Naive thymus-derived CD4-positive, alpha-beta T cell (primary cell): ENCODE measurements around the gene NPFFR1. TPM values are rescaled to one million over a fixed set of nuclear protein-coding genes. Genes with fewer than 3 reads are reported as not detected.
A peak's percentile ranks its signal among the peaks of the same experiment; 100 is the strongest.
"Not testable (repeated sequence)": the region's sequence is repeated elsewhere in the genome, so short reads cannot be mapped to it uniquely, and the experiment has no call there.

Experiments used
- ATAC-seq: fragments of 150-1000 bp; cut with Tn5 transposase; 2 replicates; pipeline ENCODE4 v1.10.0; 2021; ENCODE audit warnings: mild to moderate bottlenecking, moderate library complexity
- CTCF ChIA-PET: fragments of 350-600 bp; sonication (Branson Sonifier 250); formaldehyde crosslinking; loops from one replicate; lab custom pipeline; 2021; ENCODE audit warnings: antibody characterized with exemption; lab: Charles Lee
- POLR2A ChIA-PET: fragments of 350-600 bp; sonication (Branson Sonifier 250); formaldehyde crosslinking; loops from one replicate; lab custom pipeline; 2021; ENCODE audit warnings: antibody characterized with exemption, inconsistent platforms; lab: Charles Lee
- DNase-seq, 9 donors: peaks; one replicate each; pipeline versions ENCODE4 v3.0.0 to v3.0.0-alpha.2; 2020 to 2022; ENCODE audit warnings: mixed read lengths in 1 of 9
- H3K27ac ChIP-seq: one replicate; pipeline ENCODE4 v1.7.0; 2013; ENCODE audit warnings: mild to moderate bottlenecking, low read depth, low read length, moderate library complexity
- H3K27me3 ChIP-seq, 2 donors: one replicate each; pipeline ENCODE4 v1.7.0; 2013; ENCODE audit warnings: low read length in 2 of 2, mild to moderate bottlenecking in 2 of 2, moderate library complexity in 2 of 2; ENCODE audit not compliant: control insufficient read depth in 2 of 2, insufficient read depth in 2 of 2
- H3K36me3 ChIP-seq, 3 experiments: 1 replicate in 2 of 3; 2 replicates in 1 of 3; pipeline ENCODE4 v1.7.0; 2013; ENCODE audit warnings: low read length in 3 of 3, mild to moderate bottlenecking in 3 of 3, moderate library complexity in 1 of 3; ENCODE audit not compliant: insufficient read depth in 3 of 3, control insufficient read depth in 2 of 3
- H3K4me1 ChIP-seq, 2 donors: one replicate each; pipeline ENCODE4 v1.7.0; 2013; ENCODE audit warnings: low read length in 2 of 2, mild to moderate bottlenecking in 2 of 2, moderate library complexity in 1 of 2; ENCODE audit not compliant: control insufficient read depth in 2 of 2, insufficient read depth in 2 of 2
- H3K4me3 ChIP-seq: 2 replicates; pipeline ENCODE4 v1.7.0; 2013; ENCODE audit warnings: mild to moderate bottlenecking, low read length
- H3K9me3 ChIP-seq, 3 experiments: 1 replicate in 2 of 3; 2 replicates in 1 of 3; pipeline ENCODE4 v1.7.0; 2013; ENCODE audit warnings: low read length in 3 of 3; ENCODE audit not compliant: control insufficient read depth in 2 of 3
- H3K27ac Mint-ChIP-seq, 9 donors: one replicate each; pipeline ENCODE4 v1.8.0; 2020 to 2022; ENCODE audit warnings: mixed read lengths in 9 of 9, mild to moderate bottlenecking in 8 of 9, moderate library complexity in 5 of 9, inconsistent platforms in 2 of 9
- H3K27me3 Mint-ChIP-seq, 5 donors: one replicate each; pipeline ENCODE4 v1.8.0; 2021 to 2022; ENCODE audit warnings: mixed read lengths in 5 of 5, mild to moderate bottlenecking in 1 of 5
- H3K36me3 Mint-ChIP-seq, 5 donors: one replicate each; pipeline ENCODE4 v1.8.0; 2020 to 2022; ENCODE audit warnings: mixed read lengths in 5 of 5, mild to moderate bottlenecking in 3 of 5, inconsistent platforms in 1 of 5
- H3K4me1 Mint-ChIP-seq, 7 donors: one replicate each; pipeline ENCODE4 v1.8.0; 2020 to 2022; ENCODE audit warnings: mixed read lengths in 7 of 7, mild to moderate bottlenecking in 3 of 7, inconsistent platforms in 1 of 7
- H3K4me3 Mint-ChIP-seq, 10 donors: one replicate each; pipeline ENCODE4 v1.8.0; 2020 to 2022; ENCODE audit warnings: mild to moderate bottlenecking in 10 of 10, mixed read lengths in 10 of 10, moderate library complexity in 6 of 10, inconsistent platforms in 2 of 10
- H3K9me3 Mint-ChIP-seq, 11 donors: one replicate each; pipeline ENCODE4 v1.8.0; 2020 to 2022; ENCODE audit warnings: mixed read lengths in 11 of 11, mild to moderate bottlenecking in 4 of 11, inconsistent platforms in 1 of 11, moderate library complexity in 1 of 11
- intact Hi-C, 2 donors: fragments of 100-400 bp; cut with micrococcal nuclease; formaldehyde crosslinking; loops; one replicate each; pipeline ENCODE4 v1.15.1; 2023
- polyA plus RNA-seq, 2 donors: library from polyadenylated mRNA; unstranded; fragments of 300-500 nt; fragmentation: Illumina TruSeq; gene quantifications; one replicate each; pipeline ENCODE4 v1.2.3, GENCODE V29; 2021
- total RNA-seq, 6 experiments: library from RNA in 5 of 6; stranded (reverse) in 5 of 6; gene quantifications; 1 replicate in 5 of 6; 2 replicates in 1 of 6; pipeline ENCODE4 v1.2.3 and lab custom pipeline; 2021 to 2026

The NPFFR1 gene
- total and polyA plus RNA-seq, 7 experiments from 2014 or later = 0.05 TPM; not detected in 6

DNA sequence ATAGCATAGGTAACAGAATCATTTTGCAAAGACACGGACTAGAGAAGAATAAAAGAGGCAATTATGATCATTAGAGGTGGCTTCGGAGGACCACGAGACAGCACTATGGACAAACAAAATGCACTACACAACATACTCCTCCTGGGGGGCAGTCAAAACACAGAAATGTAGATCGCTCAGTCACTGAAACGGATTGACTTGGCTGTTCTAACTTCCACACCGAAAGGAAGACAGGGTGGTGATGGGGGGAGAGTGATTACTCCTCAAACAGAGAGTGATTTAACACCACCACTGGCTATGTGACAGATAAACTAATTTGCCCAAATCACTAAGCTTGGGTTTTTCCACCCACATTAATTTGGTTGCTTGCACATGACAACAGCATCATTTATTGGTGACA is 36.4 kb downstream of the NPFFR1 start:
- peaks cover 0 to 4% (median 0%) of the 10 kb centered on the region in 11 donors for H3K9me3 Mint-ChIP-seq
- ChIA-PET CTCF (interaction anchor here (2.5 kb wide), 1 partner anchor 117 kb away, joined by 7 read pairs; no protein-coding TSS in a partner anchor), POLR2A (no interaction called here)
- H3K36me3 Mint-ChIP-seq = no peaks in the 10 kb centered on the region
- DNase-seq = no peak
- H3K27me3 Mint-ChIP-seq = peaks cover 0 to 52% (median 15%) of the 10 kb centered on the region in 5 donors
- Histone ChIP-seq H3K4me3 (no peak overlapping the region), H3K9me3 (no peaks in the 10 kb centered on the region), H3K36me3 (no peaks in the 10 kb centered on the region), H3K27me3 (no peaks in the 10 kb centered on the region), H3K4me1 (no peaks in the 10 kb centered on the region), H3K27ac (no peak overlapping the region)
- no peak for ATAC-seq
- intact Hi-C loops = no loop called here
- no peak overlapping the region for H3K4me3 Mint-ChIP-seq
- no peak overlapping the region for H3K27ac Mint-ChIP-seq
- no peaks in the 10 kb centered on the region for H3K4me1 Mint-ChIP-seq

- DNase-seq (no peak), ATAC-seq (no peak)
- H3K4me1 ChIP-seq = no peaks in the 10 kb centered on the region
- CTCF ChIA-PET = interaction anchor here (0.7 kb wide), 1 partner anchor 9 kb away, joined by 3 read pairs; no protein-coding TSS in a partner anchor
- Mint-ChIP-seq H3K4me3 (no peak overlapping the region), H3K27me3 (peaks cover 0 to 19% (median 0%) of the 10 kb centered on the region in 5 donors), H3K27ac (no peak overlapping the region), H3K36me3 (peaks cover 0 to 4% (median 1%) of the 10 kb centered on the region in 5 donors), H3K9me3 (peaks cover 0 to 4% (median 0%) of the 10 kb centered on the region in 11 donors), H3K4me1 (peaks cover 0 to 4% (median 0%) of the 10 kb centered on the region in 7 donors)
- no peaks in the 10 kb centered on the region for H3K27me3 ChIP-seq
- no peak overlapping the region for H3K4me3 ChIP-seq
- H3K27ac ChIP-seq = no peak overlapping the region
- H3K36me3 ChIP-seq = no peaks in the 10 kb centered on the region
- H3K9me3 ChIP-seq = no peaks in the 10 kb centered on the region
- POLR2A ChIA-PET = no interaction called here
- intact Hi-C loops = no loop called here
These were observed 42.7 kb downstream of the NPFFR1 start for GRCh38 chr10:70241081-70241480.

GRCh38 chr10:70239986-70240385 is 43.8 kb downstream of the NPFFR1 start:
- H3K9me3 Mint-ChIP-seq, H3K36me3 Mint-ChIP-seq, ATAC-seq, H3K9me3 ChIP-seq, H3K36me3 ChIP-seq, intact Hi-C loops, DNase-seq, H3K4me3 ChIP-seq, H3K4me1 Mint-ChIP-seq, H3K4me1 ChIP-seq, H3K4me3 Mint-ChIP-seq, CTCF ChIA-PET, H3K27me3 ChIP-seq, H3K27ac Mint-ChIP-seq, H3K27ac ChIP-seq: not testable (repeated sequence)
- POLR2A ChIA-PET = interaction anchor here (0.7 kb wide), 1 partner anchor 49 kb away, joined by 3 read pairs; no protein-coding TSS in a partner anchor
- peaks cover 0 to 13% (median 0%) of the 10 kb centered on the region in 5 donors for H3K27me3 Mint-ChIP-seq

DNA sequence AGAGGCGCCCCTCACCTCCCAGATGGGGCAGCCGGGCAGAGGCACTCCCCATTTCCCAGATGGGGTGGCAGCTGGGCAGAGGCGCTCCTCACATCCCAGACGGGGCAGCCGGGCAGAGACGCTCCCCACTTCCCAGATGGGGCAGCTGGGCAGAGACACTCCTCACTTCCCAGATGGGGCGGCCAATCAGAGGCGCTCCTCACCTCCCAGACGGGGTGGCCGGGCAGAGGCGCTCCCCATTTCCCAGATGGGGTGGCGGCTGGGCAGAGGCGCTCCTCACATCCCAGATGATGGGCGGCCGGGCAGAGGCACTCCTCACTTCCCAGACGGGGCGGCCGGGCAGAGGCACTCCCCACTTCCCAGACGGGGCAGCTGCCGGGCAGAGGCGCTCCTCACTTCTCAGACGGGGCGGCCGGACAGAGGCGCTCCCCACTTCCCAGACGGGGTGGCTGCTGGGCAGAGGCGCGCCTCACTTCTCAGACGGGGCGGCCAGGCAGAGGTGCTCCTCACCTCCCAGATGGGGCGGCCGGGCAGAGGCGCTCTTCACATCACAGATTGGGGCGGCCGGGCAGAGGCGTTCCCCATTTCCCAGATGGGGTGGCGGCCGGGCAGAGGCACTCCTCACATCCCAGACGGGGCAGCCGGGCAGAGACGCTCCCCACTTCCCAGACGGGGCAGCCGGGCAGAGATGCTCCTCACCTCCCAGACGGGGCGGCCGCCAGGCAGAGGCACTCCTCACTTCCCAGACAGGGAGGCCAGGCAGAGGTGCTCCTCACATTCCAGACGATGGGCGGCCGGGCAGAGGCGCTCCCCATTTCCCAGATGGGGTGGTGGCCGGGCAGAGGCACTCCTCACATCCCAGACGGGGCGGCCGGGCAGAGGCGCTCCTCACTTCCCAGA is 44.5 kb downstream of the NPFFR1 start:
- DNase-seq, H3K4me3 Mint-ChIP-seq, H3K27ac ChIP-seq, intact Hi-C loops, H3K4me1 ChIP-seq, H3K36me3 ChIP-seq, H3K4me3 ChIP-seq, CTCF ChIA-PET, H3K9me3 ChIP-seq, H3K27me3 ChIP-seq, H3K27ac Mint-ChIP-seq, H3K36me3 Mint-ChIP-seq, H3K9me3 Mint-ChIP-seq, ATAC-seq, H3K4me1 Mint-ChIP-seq: not testable (repeated sequence)
- POLR2A ChIA-PET = interaction anchor here (0.7 kb wide), 1 partner anchor 49 kb away, joined by 3 read pairs; no protein-coding TSS in a partner anchor
- H3K27me3 Mint-ChIP-seq = peaks cover 0 to 12% (median 0%) of the 10 kb centered on the region in 5 donors

- H3K4me1 Mint-ChIP-seq = peaks cover 0 to 16% (median 5%) of the 10 kb centered on the region in 7 donors
- H3K9me3 Mint-ChIP-seq, DNase-seq, H3K4me3 Mint-ChIP-seq, H3K27me3 Mint-ChIP-seq, CTCF ChIA-PET, intact Hi-C loops, H3K27ac ChIP-seq, ATAC-seq, H3K36me3 Mint-ChIP-seq, H3K9me3 ChIP-seq, POLR2A ChIA-PET, H3K27me3 ChIP-seq, H3K36me3 ChIP-seq, H3K4me1 ChIP-seq, H3K27ac Mint-ChIP-seq, H3K4me3 ChIP-seq: not testable (repeated sequence)
These were observed 45.8 kb downstream of the NPFFR1 start for GRCh38 chr10:70237958-70238536.

- no peaks in the 10 kb centered on the region for H3K9me3 ChIP-seq
- peaks cover 4 to 5% of the 10 kb centered on the region in 2 donors for H3K4me1 ChIP-seq
- peaks cover 0 to 9% (median 0%) of the 10 kb centered on the region in 3 experiments for H3K36me3 ChIP-seq
- DNase-seq (no peak), ATAC-seq (no peak)
- Mint-ChIP-seq H3K4me3 (peak overlapping the region in 3 of 10 donors; percentile 2 to 68 (median 34)), H3K27ac (peak overlapping the region in 6 of 9 donors; percentile 6 to 79 (median 44)), H3K4me1 (peaks cover 9 to 33% (median 21%) of the 10 kb centered on the region in 7 donors), H3K9me3 (peaks cover 0 to 2% (median 0%) of the 10 kb centered on the region in 11 donors), H3K36me3 (peaks cover 0 to 4% (median 0%) of the 10 kb centered on the region in 5 donors), H3K27me3 (no peaks in the 10 kb centered on the region)
- no peaks in the 10 kb centered on the region for H3K27me3 ChIP-seq
- ChIA-PET CTCF (interaction anchor here (3.7 kb wide), 1 partner anchor 12 kb away, joined by 34 read pairs; no protein-coding TSS in a partner anchor), POLR2A (no interaction called here)
- no peak overlapping the region for H3K4me3 ChIP-seq
- intact Hi-C loops = loop anchor here (5.0 kb wide), 3 partner anchors 242 to 652 kb away; partner anchors contain the start of genes PCBD1 (in 2 of the 2), PALD1 (in 1 of the 2) and SGPL1 (in 1 of the 2)
- H3K27ac ChIP-seq = no peak overlapping the region
These were observed 48.9 kb downstream of the NPFFR1 start for GRCh38 chr10:70234668-70235447.
